HG03175 (cell line): ENCODE results near the gene ALG5.

ENCODE experiments used
- ATAC-seq: cut with Tn5 transposase; IDR thresholded peaks from one replicate; pipeline ENCODE4 v1.9.1; 2021; ENCODE audit warnings: mild to moderate bottlenecking, moderate library complexity; ENCODE audit not compliant: unreplicated experiment

Gene ALG5

DNA sequence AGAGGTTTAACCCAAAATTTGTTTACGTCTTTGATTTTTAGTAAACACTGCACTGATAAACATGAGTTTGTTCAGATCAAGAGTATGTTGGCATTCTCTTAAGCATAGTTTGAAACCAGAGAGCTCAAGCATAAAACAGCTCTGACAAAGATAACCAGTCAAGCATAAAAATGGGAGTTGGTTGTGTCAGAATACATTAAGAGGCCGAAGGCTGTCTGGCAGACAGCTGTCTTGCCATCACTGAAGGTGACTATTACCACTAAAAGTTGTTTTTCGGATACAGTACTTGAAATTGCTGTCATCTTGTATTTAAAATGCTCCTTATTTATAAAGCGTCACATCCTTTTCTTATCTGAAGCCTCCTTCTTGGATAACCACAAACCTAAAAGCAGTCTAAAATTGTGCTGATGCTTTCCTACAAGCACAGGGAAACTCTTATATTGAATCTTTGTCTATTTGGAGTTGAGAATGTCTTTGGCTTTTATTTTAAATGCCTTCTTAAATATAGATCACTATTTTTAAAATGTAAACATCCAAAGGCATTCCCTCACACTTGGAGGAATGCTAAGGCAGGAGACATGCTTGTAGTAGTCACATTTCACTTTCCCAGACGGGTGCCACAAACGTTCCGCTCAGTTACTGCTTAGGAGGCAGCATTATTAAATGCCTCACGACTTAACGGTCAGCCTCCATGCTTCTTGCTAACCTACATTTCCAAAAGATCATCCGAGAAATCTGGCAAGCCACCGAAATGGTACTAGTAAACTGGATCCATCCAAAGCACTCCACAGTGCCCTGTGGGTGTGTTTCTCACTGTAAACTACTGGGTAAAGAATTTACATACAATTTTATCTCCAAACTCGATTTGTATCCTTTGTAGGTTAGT, 80.7 kb downstream of the ALG5 start:
- no peak for ATAC-seq

DNA sequence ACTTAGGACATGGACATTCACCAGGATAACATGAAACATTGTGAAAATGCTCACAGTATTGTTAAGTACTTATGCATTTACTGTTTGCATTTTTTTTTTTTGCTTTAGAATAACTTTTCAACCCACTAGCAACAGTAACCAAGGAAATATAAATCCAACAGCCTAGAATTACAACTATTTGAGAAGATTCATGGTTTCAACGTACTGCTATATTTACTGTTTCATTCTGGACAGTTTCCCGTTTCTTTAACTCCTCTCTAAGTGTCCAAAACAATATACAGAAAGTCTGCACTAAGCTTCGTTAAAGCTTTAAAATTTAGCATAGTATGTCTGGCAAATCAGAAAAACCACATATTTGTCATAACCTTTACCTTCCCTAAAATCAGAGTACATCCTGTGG, 81.8 kb downstream of the ALG5 start:
- ATAC-seq: no peak

DNA sequence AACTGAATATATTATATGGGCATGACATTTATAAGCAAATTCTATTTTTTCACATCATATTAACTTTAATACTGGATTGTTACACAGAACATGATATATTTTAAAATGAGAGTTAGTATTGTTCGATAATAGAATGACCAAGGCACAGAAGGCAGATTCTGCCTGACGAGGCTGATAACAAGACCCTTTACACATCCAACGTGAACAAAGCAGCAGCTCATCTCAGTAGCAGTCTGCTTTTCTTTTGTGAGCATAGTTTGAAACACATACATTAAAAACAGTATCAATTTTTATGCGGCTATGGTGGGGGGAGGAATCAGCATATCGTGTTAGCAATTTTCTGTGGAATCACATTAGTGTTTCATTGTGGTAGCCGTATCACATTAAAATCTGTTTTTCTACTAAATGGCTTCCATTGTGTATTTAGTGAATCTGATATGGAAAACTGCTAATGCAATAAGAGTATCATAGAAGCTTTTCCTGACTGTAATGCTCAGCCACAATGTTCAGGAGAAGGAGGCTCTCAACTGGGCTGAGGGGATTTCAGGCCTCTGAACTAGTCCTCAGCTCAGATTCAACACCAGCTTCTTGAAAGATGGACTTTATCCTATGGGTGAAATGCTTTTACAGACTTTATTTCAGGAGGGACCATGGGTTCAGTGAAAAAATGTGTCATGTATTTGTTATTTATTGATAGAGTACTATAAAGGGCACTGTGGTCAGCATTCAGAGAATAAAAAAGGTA, 83.1 kb downstream of the ALG5 start:
- ATAC-seq: no peak

DNA sequence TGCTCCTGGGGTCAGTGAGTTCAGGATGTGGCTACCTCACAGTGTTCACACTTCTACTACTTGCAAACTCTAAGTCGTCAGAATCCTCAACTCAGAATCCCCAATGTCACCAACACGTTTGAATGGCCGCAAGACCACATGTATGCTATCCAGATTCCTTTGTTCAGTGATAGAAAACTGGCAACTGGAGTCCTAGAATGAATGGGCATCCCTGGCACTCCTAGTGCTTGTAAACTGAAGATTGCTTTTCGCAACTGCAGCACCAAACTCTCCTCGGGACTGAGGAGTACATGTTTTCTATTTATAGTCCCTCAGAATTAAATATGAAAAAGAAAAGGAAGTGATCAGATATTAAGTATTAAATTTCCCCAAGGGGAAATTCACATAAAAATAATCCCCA, 84.0 kb downstream of the ALG5 start:
- no peak for ATAC-seq

DNA sequence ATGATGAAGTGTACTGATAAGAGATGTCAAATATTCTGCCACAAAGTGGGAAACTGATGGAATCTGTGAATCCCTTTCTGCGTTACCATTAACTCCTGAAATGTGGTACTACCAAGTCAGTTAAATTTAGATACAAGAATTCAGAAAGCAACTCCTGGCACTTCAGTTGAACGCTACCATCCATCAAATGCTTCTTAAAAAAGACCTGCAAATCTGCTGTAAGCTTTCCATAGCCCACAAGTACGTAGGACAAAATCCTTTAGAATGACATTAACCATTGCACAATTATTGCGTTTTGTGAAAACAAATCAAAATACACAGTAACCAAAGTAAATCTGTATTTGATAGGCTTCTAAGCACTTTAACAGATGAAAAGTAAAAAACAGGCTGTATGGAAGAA, 84.5 kb downstream of the ALG5 start:
- ATAC-seq: no peak

DNA sequence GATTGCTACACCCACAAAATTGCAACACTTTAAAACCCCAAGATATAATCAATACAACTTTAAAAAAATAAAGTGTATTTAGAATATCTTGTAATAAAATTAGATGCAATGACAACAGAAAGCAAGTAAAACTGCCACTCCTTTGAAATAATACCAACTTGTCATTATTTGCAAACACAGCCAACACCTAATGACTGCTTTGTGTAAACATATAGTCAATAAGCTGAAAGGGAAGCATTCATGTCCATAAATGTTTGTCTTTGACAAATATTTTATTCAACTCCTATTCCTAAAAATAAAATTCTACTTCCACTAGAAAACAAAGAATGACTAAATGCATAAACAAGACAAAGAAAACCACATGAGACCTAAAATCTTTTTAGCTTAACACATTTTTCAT, 85.7 kb downstream of the ALG5 start:
- no peak for ATAC-seq

DNA sequence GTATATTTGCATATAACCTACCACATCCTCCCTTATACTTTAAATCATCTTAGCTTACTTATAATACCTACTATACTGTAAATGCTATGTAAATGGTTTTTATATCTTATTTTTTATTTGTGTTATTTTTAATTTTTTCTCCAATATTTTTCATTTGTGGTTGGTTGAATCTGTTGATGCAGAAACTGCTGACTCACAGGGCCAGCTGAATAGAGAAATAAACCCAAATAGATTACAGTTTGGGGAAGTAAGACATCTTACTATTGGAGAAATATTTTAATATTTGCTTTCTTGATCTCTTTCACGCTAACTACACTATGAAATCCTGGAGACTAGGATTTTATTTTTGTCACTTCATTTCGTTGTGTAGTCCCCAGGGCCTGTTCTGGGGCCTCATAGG, 86.2 kb downstream of the ALG5 start:
- no peak for ATAC-seq

DNA sequence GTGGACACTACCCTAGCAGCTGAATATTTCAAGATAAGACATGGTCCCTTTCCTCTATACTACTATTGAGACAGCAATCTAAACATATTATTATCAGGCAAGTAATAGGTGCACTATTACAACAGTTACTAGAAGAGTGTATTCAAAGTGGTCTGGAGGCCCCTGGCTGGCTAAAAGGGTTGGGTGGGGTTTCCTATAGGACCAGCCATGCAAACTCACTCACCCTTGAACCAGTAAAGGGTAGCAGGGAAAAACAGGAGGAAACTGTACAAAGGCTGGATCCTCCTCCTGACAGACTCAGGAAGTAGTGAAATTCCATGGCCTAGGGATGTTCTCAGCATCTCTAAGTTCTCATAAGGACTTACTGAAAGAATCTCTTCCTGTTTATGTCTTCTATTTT, 86.8 kb downstream of the ALG5 start:
- ATAC-seq: no peak

DNA sequence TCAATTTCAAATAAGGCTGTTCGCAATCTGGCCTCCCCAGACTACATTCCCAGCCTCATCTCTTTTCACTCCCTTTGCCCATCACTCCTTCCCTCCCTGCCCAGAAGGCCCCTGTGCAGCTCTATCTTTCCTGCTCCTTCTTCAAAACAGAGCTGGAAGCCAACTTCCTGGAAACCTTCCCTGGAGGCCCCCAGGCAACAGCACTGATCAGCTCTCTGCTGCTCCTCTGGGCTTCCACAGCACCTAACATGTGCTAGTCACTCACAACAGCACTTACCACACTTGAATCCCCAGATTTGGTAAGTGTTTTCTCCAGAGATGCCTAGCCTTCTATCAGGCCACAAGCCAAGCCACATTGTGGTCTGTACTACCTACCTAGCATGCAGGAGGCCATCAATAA, 88.6 kb downstream of the ALG5 start:
- no peak for ATAC-seq

DNA sequence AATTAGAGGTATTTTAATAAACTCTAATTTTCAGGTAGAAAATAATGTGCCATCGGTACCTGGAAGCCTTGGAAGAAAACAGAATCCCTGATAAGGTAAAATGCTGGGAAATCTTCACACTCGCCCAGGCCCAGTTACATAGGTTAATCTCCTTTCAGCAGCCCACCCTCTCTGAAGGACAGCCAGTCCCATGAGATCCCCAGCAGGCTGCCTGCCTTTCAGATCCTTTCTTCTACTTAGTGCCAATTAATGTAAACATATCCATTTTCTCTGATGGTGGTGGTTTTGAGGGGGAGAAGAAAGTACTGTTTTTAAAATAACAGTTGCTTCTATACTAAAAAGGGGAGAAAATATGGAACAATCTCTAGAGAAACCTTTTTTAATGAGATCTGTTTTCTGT, 91.3 kb downstream of the ALG5 start:
- ATAC-seq: no peak

DNA sequence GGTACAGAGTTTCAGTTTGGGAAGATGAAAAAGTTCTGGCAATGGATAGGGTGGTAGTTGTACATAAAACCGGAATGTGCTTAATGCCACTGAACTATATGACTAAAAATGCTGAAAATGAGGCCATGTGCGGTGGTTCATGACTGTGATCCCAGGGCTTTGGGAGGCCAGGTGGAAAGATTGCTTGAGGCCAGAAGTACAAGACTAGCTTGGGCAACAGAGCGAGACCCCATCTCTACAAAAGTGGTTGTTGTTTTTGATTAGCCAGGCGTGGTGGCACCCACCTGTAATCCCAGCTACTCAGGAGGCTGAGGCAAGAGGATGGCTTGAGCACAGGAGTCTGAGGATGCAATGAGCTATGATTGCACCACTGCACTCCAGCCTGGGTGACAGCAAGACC, 91.9 kb downstream of the ALG5 start:
- ATAC-seq: no peak

DNA sequence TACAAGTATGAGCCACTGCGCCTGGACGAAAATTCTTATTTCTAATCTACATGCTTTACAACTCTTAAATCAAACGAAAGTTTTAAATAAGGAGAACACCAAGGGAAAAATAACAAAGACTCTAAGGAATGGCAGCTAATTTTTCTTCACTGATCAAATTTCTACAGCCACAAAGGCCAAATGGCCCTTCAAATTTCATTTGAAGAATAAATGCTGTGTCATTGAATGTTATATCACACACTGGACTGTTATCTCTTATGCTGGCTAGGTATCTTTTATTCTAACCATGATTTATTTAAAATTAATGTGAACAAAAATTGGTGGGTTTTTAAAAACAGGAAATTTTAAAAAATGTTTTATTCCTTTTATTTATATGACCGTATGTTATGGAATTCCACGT, 93.2 kb downstream of the ALG5 start:
- no peak for ATAC-seq

DNA sequence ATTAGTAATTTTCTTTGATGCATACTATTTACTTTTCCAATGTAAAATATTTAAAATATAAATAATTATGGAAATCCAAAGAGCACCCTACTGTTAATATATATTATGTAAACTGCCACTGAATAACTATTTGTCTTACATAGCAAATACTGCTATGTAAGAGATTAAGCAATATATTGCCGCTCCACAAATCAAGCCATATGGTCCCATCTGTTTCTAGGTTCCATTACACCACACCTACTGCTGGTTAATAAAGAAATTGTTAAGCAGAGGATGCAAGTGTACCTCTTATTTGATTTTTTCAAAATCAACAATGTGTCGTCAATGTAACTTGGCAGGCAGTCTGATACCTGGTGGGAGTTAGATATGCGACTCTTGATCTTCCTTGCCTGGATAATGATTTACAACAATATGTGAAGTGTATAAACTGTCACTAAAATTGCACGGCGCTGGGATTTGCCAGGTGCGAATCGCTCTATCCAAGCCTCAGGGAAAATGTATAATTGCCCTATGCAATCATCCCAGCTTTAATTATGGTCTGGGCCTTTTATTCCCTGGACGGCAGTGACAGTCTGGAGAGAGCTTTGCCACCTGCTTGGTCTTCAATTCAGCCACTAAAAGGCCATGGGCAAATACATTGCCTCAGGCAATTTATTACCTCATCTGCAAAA, 95.1 kb downstream of the ALG5 start:
- ATAC-seq: no peak
